HG03280 (cell line): Measurements from ENCODE around the gene LAMP1.
"Not testable (repeated sequence)": the region's sequence is repeated elsewhere in the genome, so short reads cannot be mapped to it uniquely, and the experiment has no call there.

Experiments
- ATAC-seq: cut with Tn5 transposase; IDR thresholded peaks from one replicate; pipeline ENCODE4 v1.9.1; 2021; ENCODE audit warnings: mild to moderate bottlenecking, moderate library complexity; ENCODE audit not compliant: unreplicated experiment

Gene LAMP1

GRCh38 chr13:113353254-113353653 is 56.2 kb downstream of the LAMP1 start:
- no peak for ATAC-seq

- ATAC-seq = no peak
Observed at GRCh38 chr13:113354831-113355610, 58.0 kb downstream of the LAMP1 start.

- ATAC-seq = no peak
Observed at GRCh38 chr13:113355621-113356020, 58.6 kb downstream of the LAMP1 start.

GRCh38 chr13:113356596-113356995 is 59.6 kb downstream of the LAMP1 start:
- no peak for ATAC-seq

GRCh38 chr13:113357529-113357928 is 60.5 kb downstream of the LAMP1 start:
- no peak for ATAC-seq

GRCh38 chr13:113358653-113359190 is 61.7 kb downstream of the LAMP1 start:
- ATAC-seq = no peak

GRCh38 chr13:113359571-113359970 is 62.5 kb downstream of the LAMP1 start:
- no peak for ATAC-seq

GRCh38 chr13:113360446-113360845 is 63.4 kb downstream of the LAMP1 start:
- ATAC-seq = no peak

- no peak for ATAC-seq
Observed at GRCh38 chr13:113361406-113361805, 64.4 kb downstream of the LAMP1 start.

- no peak for ATAC-seq
Observed at GRCh38 chr13:113364311-113364889, 67.4 kb downstream of the LAMP1 start.

GRCh38 chr13:113364901-113365582 is 68.0 kb downstream of the LAMP1 start:
- ATAC-seq = no peak

GRCh38 chr13:113365583-113365970 is 68.5 kb downstream of the LAMP1 start:
- ATAC-seq = no peak

- ATAC-seq = no peak
Observed at GRCh38 chr13:113365971-113366588, 69.0 kb downstream of the LAMP1 start.

GRCh38 chr13:113367020-113367560 is 70.1 kb downstream of the LAMP1 start:
- ATAC-seq = no peak

- no peak for ATAC-seq
Observed at GRCh38 chr13:113367771-113368170, 70.7 kb downstream of the LAMP1 start.

GRCh38 chr13:113368353-113368752 is 71.3 kb downstream of the LAMP1 start:
- ATAC-seq = not testable (repeated sequence)

- no peak for ATAC-seq
Observed at GRCh38 chr13:113369189-113369588, 72.2 kb downstream of the LAMP1 start.

GRCh38 chr13:113369881-113370280 is 72.8 kb downstream of the LAMP1 start:
- no peak for ATAC-seq

GRCh38 chr13:113371061-113371460 is 74.0 kb downstream of the LAMP1 start:
- no peak for ATAC-seq

GRCh38 chr13:113371701-113372100 is 74.7 kb downstream of the LAMP1 start:
- not testable (repeated sequence) for ATAC-seq
